Esophagus squamous epithelium (tissue), 4 donors: ENCODE data around the gene DTD2.

Experiments used
- POLR2A ChIP-seq, 4 donors: fragments of 450-650 bp; IDR thresholded peaks; one replicate each; pipeline ENCODE4 v1.6.1; 2017; ENCODE audit warnings: antibody characterized with exemption in 4 of 4, mild to moderate bottlenecking in 4 of 4, moderate library complexity in 3 of 4
- TF ChIP-seq, protein P1 (sequence below), 6 experiments: fragments of 450-650 bp in 4 of 6; fragments of 200-600 bp in 2 of 6; sonication (generic) in 2 of 6; IDR thresholded peaks; one replicate each; pipeline ENCODE4 v1.5.1; 2016 to 2019; ENCODE audit warnings: antibody characterized with exemption in 6 of 6, mild to moderate bottlenecking in 4 of 6, moderate library complexity in 4 of 6

DNA sequence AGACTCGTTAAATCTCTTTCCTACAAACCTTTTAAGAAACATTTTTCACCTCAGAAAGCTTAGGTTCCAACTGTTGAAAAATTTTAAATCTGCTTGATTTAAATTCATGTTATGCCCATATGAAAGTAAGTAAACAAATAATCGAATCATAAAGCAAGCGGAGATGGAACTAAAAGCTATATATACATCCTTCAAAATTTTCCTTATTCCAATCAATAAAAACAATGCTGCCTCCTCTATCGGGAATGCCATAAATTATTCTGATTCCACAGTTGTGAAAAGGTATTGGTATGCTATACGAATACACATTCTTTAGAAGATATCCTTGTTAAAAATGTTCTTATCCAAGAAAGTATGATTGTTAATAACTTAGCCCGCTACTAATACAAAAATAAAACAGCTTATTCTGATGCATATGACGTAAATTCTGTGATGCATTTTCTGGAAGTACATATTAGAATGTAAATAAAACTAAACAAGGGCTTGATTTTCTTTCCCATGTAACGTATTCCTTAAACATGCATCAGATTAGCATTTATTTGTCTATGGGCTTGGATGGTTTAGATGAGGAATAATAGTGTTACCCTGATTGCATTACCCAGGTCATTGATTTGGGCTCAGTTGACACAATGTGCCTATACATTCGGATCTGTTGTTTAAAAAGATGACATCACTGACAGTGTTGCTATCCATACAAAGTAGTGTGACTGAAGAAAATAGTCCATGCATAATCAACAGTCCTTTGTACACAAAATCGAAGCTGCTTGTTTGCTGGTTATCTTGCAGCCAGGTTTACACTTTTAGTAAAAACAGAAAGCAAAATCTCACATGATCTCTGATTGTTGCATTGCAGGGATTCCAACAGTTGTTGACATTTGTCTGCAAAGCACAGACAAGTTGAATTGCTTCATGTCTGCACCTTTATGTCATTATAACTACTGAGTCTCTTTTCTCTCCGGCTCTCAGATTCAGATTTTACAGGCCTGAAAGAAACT is 656 bp upstream of the DTD2 start:
- TF ChIP-seq, protein P1, sequence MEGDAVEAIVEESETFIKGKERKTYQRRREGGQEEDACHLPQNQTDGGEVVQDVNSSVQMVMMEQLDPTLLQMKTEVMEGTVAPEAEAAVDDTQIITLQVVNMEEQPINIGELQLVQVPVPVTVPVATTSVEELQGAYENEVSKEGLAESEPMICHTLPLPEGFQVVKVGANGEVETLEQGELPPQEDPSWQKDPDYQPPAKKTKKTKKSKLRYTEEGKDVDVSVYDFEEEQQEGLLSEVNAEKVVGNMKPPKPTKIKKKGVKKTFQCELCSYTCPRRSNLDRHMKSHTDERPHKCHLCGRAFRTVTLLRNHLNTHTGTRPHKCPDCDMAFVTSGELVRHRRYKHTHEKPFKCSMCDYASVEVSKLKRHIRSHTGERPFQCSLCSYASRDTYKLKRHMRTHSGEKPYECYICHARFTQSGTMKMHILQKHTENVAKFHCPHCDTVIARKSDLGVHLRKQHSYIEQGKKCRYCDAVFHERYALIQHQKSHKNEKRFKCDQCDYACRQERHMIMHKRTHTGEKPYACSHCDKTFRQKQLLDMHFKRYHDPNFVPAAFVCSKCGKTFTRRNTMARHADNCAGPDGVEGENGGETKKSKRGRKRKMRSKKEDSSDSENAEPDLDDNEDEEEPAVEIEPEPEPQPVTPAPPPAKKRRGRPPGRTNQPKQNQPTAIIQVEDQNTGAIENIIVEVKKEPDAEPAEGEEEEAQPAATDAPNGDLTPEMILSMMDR (IDR thresholded peaks at IDR 0.05): no peak
- no peak for TF ChIP-seq POLR2A (IDR thresholded peaks at IDR 0.05)
